Body of pancreas (tissue), 4 donors: Measurements from ENCODE around the gene RAMAC. TPM values are rescaled to one million over a fixed set of nuclear protein-coding genes. Genes with fewer than 3 reads are reported as not detected.

ENCODE experiments used
- ATAC-seq: fragments of 150-250 bp; one replicate; pipeline ENCODE4 v1.9.1; 2016
- DNase-seq, 4 donors: peaks; one replicate each; pipeline ENCODE4 v3.0.0-alpha.2; 2019
- H3K27ac ChIP-seq, 4 donors: fragments of 200-600 bp; sonication (generic); 1 replicate in 3 of 4; 2 replicates in 1 of 4; pipeline versions ENCODE4 v1.5.1 to v1.6.1; 2016 to 2019; ENCODE audit warnings: mild to moderate bottlenecking in 1 of 4, mixed read lengths in 1 of 4, moderate library complexity in 1 of 4
- H3K27me3 ChIP-seq, 2 donors: fragments of 200-600 bp; sonication (generic); one replicate each; pipeline ENCODE4 v1.6.0; 2016; ENCODE audit warnings: mild to moderate bottlenecking in 1 of 2
- H3K36me3 ChIP-seq, 2 donors: fragments of 200-600 bp; sonication (generic); replicated peaks in 1 of 2; 2 replicates each; pipeline ENCODE4 v1.5.1; 2016; ENCODE audit warnings: low read depth in 2 of 2; ENCODE audit not compliant: insufficient read depth in 1 of 2
- H3K4me1 ChIP-seq: fragments of 200-600 bp; sonication (generic); one replicate; pipeline ENCODE4 v1.6.0; 2016
- H3K4me3 ChIP-seq, 2 donors: fragments of 200-600 bp; sonication (generic); 1 replicate in 1 of 2; 2 replicates in 1 of 2; pipeline ENCODE4 v1.5.1; 2016 to 2019
- H3K9me3 ChIP-seq, 3 donors: fragments of 200-600 bp; sonication (generic); 1 replicate in 2 of 3; 2 replicates in 1 of 3; pipeline ENCODE4 v1.5.1; 2016
- POLR2A ChIP-seq, 3 donors: fragments of 450-650 bp; IDR thresholded peaks; one replicate each; pipeline ENCODE4 v1.6.1; 2016; ENCODE audit warnings: antibody characterized with exemption in 3 of 3, mild to moderate bottlenecking in 2 of 3
- WGBS, 2 donors: methylation state at CpG; one replicate each; pipeline ENCODE4 v1.1.5; 2017; 5-methylcytosine and 5-hydroxymethylcytosine counted together
- intact Hi-C: fragments of 100-400 bp; cut with DNase I; formaldehyde crosslinking; loops from one replicate; pipeline ENCODE4 v1.15.1; 2023
- total RNA-seq, 2 donors: library from RNA; depleted of rRNA; stranded (reverse); fragments of >200 nt; gene quantifications; one replicate each; pipeline ENCODE4 v1.1.0, GENCODE V29; 2016
- TF ChIP-seq, protein P1 (sequence below), 7 experiments: fragments of 450-650 bp in 4 of 7; fragments of 200-600 bp in 3 of 7; sonication (generic) in 3 of 7; IDR thresholded peaks; one replicate each; pipeline ENCODE4 v1.5.1; 2016 to 2019; ENCODE audit warnings: antibody characterized with exemption in 7 of 7

Gene RAMAC
- total RNA-seq, 2 donors from 2014 or later: 9.1 to 12.2 TPM

DNA sequence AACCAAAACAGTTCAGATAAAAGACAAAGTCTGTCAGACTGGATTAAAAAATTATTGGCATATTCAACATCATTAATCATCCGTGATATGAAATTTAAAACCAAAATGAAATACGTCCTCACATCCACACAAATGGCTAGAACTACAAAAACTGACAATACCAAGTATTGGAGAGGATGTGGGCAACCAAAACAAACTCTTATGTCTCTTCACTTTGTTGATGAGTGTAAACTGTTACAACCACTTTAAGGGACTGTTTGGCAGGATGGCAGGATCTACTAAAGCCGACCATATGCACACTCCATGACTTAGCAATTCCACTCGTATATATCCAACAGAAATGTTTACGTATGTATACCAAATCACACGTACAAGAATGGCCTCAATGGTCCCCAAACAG, 50.2 kb downstream of the RAMAC start:
- H3K36me3 ChIP-seq: peaks cover 1 to 3% of the 10 kb centered on the region in 2 donors
- H3K4me3 ChIP-seq: no peak overlapping the region
- ATAC-seq (no peak), DNase-seq (no peak)
- intact Hi-C loops: no loop called here
- H3K27ac ChIP-seq: no peak overlapping the region
- WGBS, 2 donors: 95 to 96% methylated on average over 6 of the region's 6 CpGs
- TF ChIP-seq, protein P1, sequence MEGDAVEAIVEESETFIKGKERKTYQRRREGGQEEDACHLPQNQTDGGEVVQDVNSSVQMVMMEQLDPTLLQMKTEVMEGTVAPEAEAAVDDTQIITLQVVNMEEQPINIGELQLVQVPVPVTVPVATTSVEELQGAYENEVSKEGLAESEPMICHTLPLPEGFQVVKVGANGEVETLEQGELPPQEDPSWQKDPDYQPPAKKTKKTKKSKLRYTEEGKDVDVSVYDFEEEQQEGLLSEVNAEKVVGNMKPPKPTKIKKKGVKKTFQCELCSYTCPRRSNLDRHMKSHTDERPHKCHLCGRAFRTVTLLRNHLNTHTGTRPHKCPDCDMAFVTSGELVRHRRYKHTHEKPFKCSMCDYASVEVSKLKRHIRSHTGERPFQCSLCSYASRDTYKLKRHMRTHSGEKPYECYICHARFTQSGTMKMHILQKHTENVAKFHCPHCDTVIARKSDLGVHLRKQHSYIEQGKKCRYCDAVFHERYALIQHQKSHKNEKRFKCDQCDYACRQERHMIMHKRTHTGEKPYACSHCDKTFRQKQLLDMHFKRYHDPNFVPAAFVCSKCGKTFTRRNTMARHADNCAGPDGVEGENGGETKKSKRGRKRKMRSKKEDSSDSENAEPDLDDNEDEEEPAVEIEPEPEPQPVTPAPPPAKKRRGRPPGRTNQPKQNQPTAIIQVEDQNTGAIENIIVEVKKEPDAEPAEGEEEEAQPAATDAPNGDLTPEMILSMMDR (IDR thresholded peaks at IDR 0.05): no peak
- no peak for TF ChIP-seq POLR2A (IDR thresholded peaks at IDR 0.05)
- H3K4me1 ChIP-seq: no peaks in the 10 kb centered on the region
- H3K9me3 ChIP-seq: no peaks in the 10 kb centered on the region
- H3K27me3 ChIP-seq: no peaks in the 10 kb centered on the region

DNA sequence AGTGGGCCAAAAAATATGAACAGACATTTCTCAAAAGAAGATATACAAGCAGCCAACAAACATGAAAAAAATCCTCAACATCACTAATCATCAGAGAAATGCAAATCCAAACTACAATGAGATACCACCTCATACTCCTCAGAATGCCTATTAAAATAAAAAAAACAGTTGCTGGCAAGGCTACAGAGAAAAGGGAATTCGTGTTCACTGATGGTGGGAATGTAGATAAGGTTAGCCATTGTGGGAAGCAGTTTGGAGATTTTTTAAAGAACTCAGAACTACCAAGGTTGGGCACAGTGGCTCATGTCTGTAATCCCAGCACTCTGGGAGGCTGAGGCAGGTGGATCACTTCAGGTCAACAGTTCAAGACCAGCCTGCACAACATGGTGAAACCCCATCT, 53.2 kb downstream of the RAMAC start:
- H3K27me3 ChIP-seq: no peaks in the 10 kb centered on the region
- H3K4me3 ChIP-seq: no peak overlapping the region
- DNase-seq (no peak), ATAC-seq (no peak)
- H3K4me1 ChIP-seq: no peaks in the 10 kb centered on the region
- TF ChIP-seq POLR2A (IDR thresholded peaks at IDR 0.05): no peak
- TF ChIP-seq, protein P1 (IDR thresholded peaks at IDR 0.05): no peak
- H3K36me3 ChIP-seq: peaks cover 4 to 5% of the 10 kb centered on the region in 2 donors
- no peak overlapping the region for H3K27ac ChIP-seq
- H3K9me3 ChIP-seq: no peaks in the 10 kb centered on the region
- intact Hi-C loops: no loop called here
- WGBS, 2 donors: 21 to 35% methylated on average over 1 of the region's 1 CpG

Other genes with a start within 250 kb of the RAMAC start
- gene FSD2, start 180.1 kb upstream of the RAMAC start, total RNA-seq: under 1 TPM in 1 of 2 donors, not detected in 1; 0.26 TPM
- gene WHAMM, start 176.6 kb upstream of the RAMAC start, total RNA-seq: 1 to 10 TPM; 6.0 to 9.2 TPM
- 100 to 1,000 TPM; 331 to 469 TPM for gene HOMER2, start 33.5 kb upstream of the RAMAC start, total RNA-seq
- gene C15orf40, start 25.4 kb downstream of the RAMAC start, total RNA-seq: 1 to 10 TPM; 9.3 to 9.6 TPM
- gene BTBD1, start 81.0 kb downstream of the RAMAC start, total RNA-seq: 10 to 100 TPM; 24.4 to 37.9 TPM
- gene TM6SF1, start 121.4 kb downstream of the RAMAC start, total RNA-seq: 1 to 10 TPM; 1.8 to 2.3 TPM
- gene HDGFL3, start 221.6 kb downstream of the RAMAC start, total RNA-seq: 10 to 100 TPM; 10.4 to 22.7 TPM